Activated CD8-positive, alpha-beta memory T cell treated with anti-CD3 and anti-CD28 coated beads for 24 hours (primary cell): Measurements from ENCODE around the gene SSR3.
"Not testable (repeated sequence)": the region's sequence is repeated elsewhere in the genome, so short reads cannot be mapped to it uniquely, and the experiment has no call there.

Experiments
- DNase-seq: peaks from one replicate; pipeline ENCODE4 v3.0.0-alpha.2; 2020

The SSR3 gene

GRCh38 chr3:156575641-156576040, 20.7 kb upstream of the SSR3 start:
- DNase-seq = no peak

- not testable (repeated sequence) for DNase-seq
These were observed 15.0 kb upstream of the SSR3 start for GRCh38 chr3:156569881-156570280.

- DNase-seq = not testable (repeated sequence)
These were observed 14.1 kb upstream of the SSR3 start for GRCh38 chr3:156569016-156569415.

GRCh38 chr3:156563900-156564682, 9.2 kb upstream of the SSR3 start:
- DNase-seq = no peak

- DNase-seq = not testable (repeated sequence)
These were observed 7.6 kb upstream of the SSR3 start for GRCh38 chr3:156562486-156562885.

GRCh38 chr3:156561533-156561932, 6.6 kb upstream of the SSR3 start:
- DNase-seq = no peak

GRCh38 chr3:156559321-156559720, 4.4 kb upstream of the SSR3 start:
- DNase-seq = no peak

- DNase-seq = no peak
These were observed 3.5 kb upstream of the SSR3 start for GRCh38 chr3:156558389-156558788.

- no peak for DNase-seq
These were observed 439 bp downstream of the SSR3 start for GRCh38 chr3:156554515-156554841.

GRCh38 chr3:156553705-156554356, 1.1 kb downstream of the SSR3 start:
- no peak for DNase-seq

- DNase-seq = no peak
These were observed 1.9 kb downstream of the SSR3 start for GRCh38 chr3:156552973-156553372.

GRCh38 chr3:156551746-156552145, 3.2 kb downstream of the SSR3 start:
- no peak for DNase-seq

- DNase-seq = no peak
These were observed 3.7 kb downstream of the SSR3 start for GRCh38 chr3:156551261-156551660.

GRCh38 chr3:156548902-156549301, 6.0 kb downstream of the SSR3 start:
- no peak for DNase-seq

- no peak for DNase-seq
These were observed 6.8 kb downstream of the SSR3 start for GRCh38 chr3:156548041-156548687.

GRCh38 chr3:156547637-156548036, 7.3 kb downstream of the SSR3 start:
- no peak for DNase-seq

GRCh38 chr3:156543043-156543555, 11.8 kb downstream of the SSR3 start:
- no peak for DNase-seq

GRCh38 chr3:156542101-156543042, 12.5 kb downstream of the SSR3 start:
- DNase-seq = no peak

GRCh38 chr3:156539802-156540201, 15.1 kb downstream of the SSR3 start:
- no peak for DNase-seq

GRCh38 chr3:156539051-156539450, 15.9 kb downstream of the SSR3 start:
- DNase-seq = no peak

- no peak for DNase-seq
These were observed 18.2 kb downstream of the SSR3 start for GRCh38 chr3:156536524-156537316.

- no peak for DNase-seq
These were observed 19.1 kb downstream of the SSR3 start for GRCh38 chr3:156535798-156536197.
